H9 (cell line): ENCODE measurements around the gene CBLB. TPM values are rescaled to one million over a fixed set of nuclear protein-coding genes. Genes with fewer than 3 reads are reported as not detected.

Source experiments
- DNase-seq: peaks from one replicate; pipeline ENCODE4 v3.0.0-alpha.2; 2017
- H2AFZ ChIP-seq: one replicate; pipeline ENCODE4 v1.6.1; 2013; ENCODE audit warnings: mild to moderate bottlenecking, low read length, control low read depth, moderate library complexity
- H2AK5ac ChIP-seq: 2 replicates; pipeline ENCODE4 v1.6.1; 2013; ENCODE audit warnings: low read length, control low read depth, mixed read lengths; ENCODE audit not compliant: insufficient read length
- H2BK120ac ChIP-seq: one replicate; pipeline ENCODE4 v1.6.1; 2013; ENCODE audit warnings: low read depth, mild to moderate bottlenecking, low read length, control low read depth, inconsistent platforms; ENCODE audit not compliant: poor library complexity, severe bottlenecking
- H2BK12ac ChIP-seq: 2 replicates; pipeline ENCODE4 v1.6.1; 2013; ENCODE audit warnings: low read length, control low read depth, mixed read lengths, low read depth; ENCODE audit not compliant: insufficient read length
- H2BK15ac ChIP-seq: 2 replicates; pipeline ENCODE4 v1.6.1; 2013; ENCODE audit warnings: low read depth, low read length, control low read depth
- H2BK20ac ChIP-seq: one replicate; pipeline ENCODE4 v1.6.1; 2013; ENCODE audit warnings: low read depth, mild to moderate bottlenecking, low read length, control low read depth, inconsistent platforms; ENCODE audit not compliant: poor library complexity, severe bottlenecking
- H2BK5ac ChIP-seq: 2 replicates; pipeline ENCODE4 v1.6.1; 2013; ENCODE audit warnings: low read length, control low read depth, mixed read lengths; ENCODE audit not compliant: insufficient read length
- H3K14ac ChIP-seq: 2 replicates; pipeline ENCODE4 v1.6.1; 2013; ENCODE audit warnings: low read length, control low read depth; ENCODE audit not compliant: insufficient read depth
- H3K18ac ChIP-seq: 2 replicates; pipeline ENCODE4 v1.6.1; 2013; ENCODE audit warnings: low read depth, mild to moderate bottlenecking, mixed read lengths, low read length, control low read depth; ENCODE audit not compliant: insufficient read length
- H3K23ac ChIP-seq: 2 replicates; pipeline ENCODE4 v1.6.1; 2013; ENCODE audit warnings: low read length, control low read depth, mixed read lengths, low read depth; ENCODE audit not compliant: insufficient read length
- H3K23me2 ChIP-seq: 2 replicates; pipeline ENCODE4 v1.6.1; 2013; ENCODE audit warnings: low read depth, mild to moderate bottlenecking, mixed read lengths, low read length, control low read depth; ENCODE audit not compliant: insufficient read length, poor library complexity, severe bottlenecking
- H3K27ac ChIP-seq: 2 replicates; pipeline ENCODE4 v1.5.1; 2013; ENCODE audit warnings: low read length, control low read depth, mixed read lengths, low read depth; ENCODE audit not compliant: insufficient read length
- H3K27me3 ChIP-seq: 2 replicates; pipeline ENCODE4 v1.6.1; 2013; ENCODE audit warnings: low read length, control low read depth, inconsistent platforms; ENCODE audit not compliant: insufficient read depth
- H3K4ac ChIP-seq: 2 replicates; pipeline ENCODE4 v1.6.1; 2013; ENCODE audit warnings: low read depth, mild to moderate bottlenecking, control low read depth, inconsistent platforms, low read length, moderate library complexity
- H3K4me1 ChIP-seq: 2 replicates; pipeline ENCODE4 v1.6.1; 2013; ENCODE audit warnings: low read length, control low read depth, inconsistent platforms; ENCODE audit not compliant: insufficient read depth
- H3K4me2 ChIP-seq: 2 replicates; pipeline ENCODE4 v1.6.1; 2013; ENCODE audit warnings: low read length, control low read depth, mixed read lengths; ENCODE audit not compliant: insufficient read length, insufficient read depth
- H3K56ac ChIP-seq: 2 replicates; pipeline ENCODE4 v1.6.1; 2013; ENCODE audit warnings: low read depth, mild to moderate bottlenecking, mixed read lengths, low read length, control low read depth; ENCODE audit not compliant: insufficient read length
- H3K79me1 ChIP-seq: 2 replicates; pipeline ENCODE4 v1.6.1; 2013; ENCODE audit warnings: low read depth, mild to moderate bottlenecking, moderate library complexity, low read length, control low read depth, inconsistent platforms; ENCODE audit not compliant: insufficient read depth, poor library complexity, severe bottlenecking
- H3K79me2 ChIP-seq: 2 replicates; pipeline ENCODE4 v1.6.1; 2013; ENCODE audit warnings: low read length, control low read depth, inconsistent platforms; ENCODE audit not compliant: insufficient read depth
- H3K9ac ChIP-seq: 2 replicates; pipeline ENCODE4 v1.6.1; 2013; ENCODE audit warnings: low read length, control low read depth, mixed read lengths; ENCODE audit not compliant: insufficient read length; ENCODE audit errors: extremely low read depth
- H3K9me3 ChIP-seq: one replicate; pipeline ENCODE4 v1.6.1; 2013; ENCODE audit warnings: low read depth, low read length, inconsistent platforms; ENCODE audit not compliant: control insufficient read depth
- H3T11ph ChIP-seq: one replicate; pipeline ENCODE4 v1.6.1; 2013; ENCODE audit warnings: mild to moderate bottlenecking, low read length, control low read depth, inconsistent platforms
- H4K20me1 ChIP-seq: one replicate; pipeline ENCODE4 v1.6.1; 2013; ENCODE audit not compliant: control insufficient read depth, insufficient read length, insufficient read depth
- H4K5ac ChIP-seq: 2 replicates; pipeline ENCODE4 v1.6.1; 2013; ENCODE audit warnings: low read depth, mild to moderate bottlenecking, mixed read lengths, low read length, control low read depth; ENCODE audit not compliant: insufficient read length
- H4K8ac ChIP-seq: replicated peaks from 2 replicates; pipeline ENCODE4 v1.6.1; 2013; ENCODE audit warnings: low read length, control low read depth, mixed read lengths, low read depth; ENCODE audit not compliant: insufficient read length
- H4K91ac ChIP-seq: 2 replicates; pipeline ENCODE4 v1.6.1; 2013; ENCODE audit warnings: low read depth, mild to moderate bottlenecking, moderate library complexity, mixed read lengths, low read length, control low read depth; ENCODE audit not compliant: insufficient read length
- H3K27ac Mint-ChIP-seq, 3 experiments: 2 replicates in 2 of 3; 3 replicates in 1 of 3; pipeline ENCODE4 v1.8.0; 2020 to 2021; ENCODE audit warnings: mixed read lengths in 3 of 3, mild to moderate bottlenecking in 1 of 3, moderate library complexity in 1 of 3
- H3K27me3 Mint-ChIP-seq: 2 replicates; pipeline ENCODE4 v1.8.0; 2021; ENCODE audit warnings: low read depth, mild to moderate bottlenecking, moderate library complexity, mixed read lengths
- H3K36me3 Mint-ChIP-seq, 3 experiments: 2 replicates in 2 of 3; 3 replicates in 1 of 3; pipeline ENCODE4 v1.8.0; 2020 to 2021; ENCODE audit warnings: low read depth in 3 of 3, mixed read lengths in 3 of 3; ENCODE audit not compliant: insufficient read depth in 1 of 3
- H3K4me1 Mint-ChIP-seq, 2 experiments: 2 replicates each; pipeline ENCODE4 v1.8.0; 2020; ENCODE audit warnings: mixed read lengths in 2 of 2
- H3K4me3 Mint-ChIP-seq, 2 experiments: 2 replicates in 1 of 2; 3 replicates in 1 of 2; pipeline ENCODE4 v1.8.0; 2020 to 2021; ENCODE audit warnings: mild to moderate bottlenecking in 2 of 2, mixed read lengths in 2 of 2, moderate library complexity in 1 of 2
- H3K9me3 Mint-ChIP-seq, 2 experiments: 2 replicates in 1 of 2; 3 replicates in 1 of 2; pipeline ENCODE4 v1.8.0; 2020; ENCODE audit warnings: mild to moderate bottlenecking in 2 of 2, mixed read lengths in 2 of 2, moderate library complexity in 1 of 2
- CTCF ChIP-seq: fragments of 200-600 bp; sonication (generic); conservative IDR thresholded peaks from 3 replicates; pipeline ENCODE4 v1.8.0; 2021; ENCODE audit warnings: antibody characterized with exemption, mild to moderate bottlenecking
- WGBS: extraction: QIAGEN DNeasy Blood & Tissue Kit; methylation state at CpG from one replicate; pipeline ENCODE4 v1.1.7; 2013; ENCODE audit warnings: missing lambda C conversion rate, low lambda C conversion rate, mixed read lengths; ENCODE audit not compliant: insufficient read length; ENCODE audit errors: extremely low coverage; 5-methylcytosine and 5-hydroxymethylcytosine counted together
- total RNA-seq: library from RNA; stranded (reverse); gene quantifications from 2 replicates; pipeline ENCODE4 v1.2.1, GENCODE V29; 2021

CBLB gene
- total RNA-seq, 1 experiment from 2014 or later: 25.7 TPM

GRCh38 chr3:105877336-105877910, 8.6 kb upstream of the CBLB start:
- H3K14ac ChIP-seq: no peak overlapping the region
- H4K91ac ChIP-seq: no peak overlapping the region
- no peak overlapping the region for H2BK12ac ChIP-seq
- no peak for DNase-seq
- no peak overlapping the region for H2AK5ac ChIP-seq
- H3K9me3 ChIP-seq: no peaks in the 10 kb centered on the region
- H2AFZ ChIP-seq: no peak overlapping the region
- H3K4me2 ChIP-seq: no peak overlapping the region
- no peak overlapping the region for H2BK20ac ChIP-seq
- no peak overlapping the region for H2BK120ac ChIP-seq
- no peak overlapping the region for H4K8ac ChIP-seq
- H3K27ac ChIP-seq: no peak overlapping the region
- H3K56ac ChIP-seq: no peak overlapping the region
- H3K4me1 ChIP-seq: no peaks in the 10 kb centered on the region
- no peak overlapping the region for H4K5ac ChIP-seq
- no peaks in the 10 kb centered on the region for H3K23me2 ChIP-seq
- H2BK5ac ChIP-seq: no peak overlapping the region
- no CpG with 5 or more reads among the region's 1 CpG for WGBS
- no peak overlapping the region for H3K18ac ChIP-seq
- no peaks in the 10 kb centered on the region for H3K79me2 ChIP-seq
- no peak overlapping the region for H3K4ac ChIP-seq
- Mint-ChIP-seq H3K4me3 (no peak overlapping the region), H3K9me3 (no peaks in the 10 kb centered on the region), H3K27ac (no peak overlapping the region), H3K36me3 (no peaks in the 10 kb centered on the region), H3K4me1 (peaks cover 5 to 9% of the 10 kb centered on the region in 2 experiments), H3K27me3 (no peaks in the 10 kb centered on the region)
- no peak overlapping the region for H3K9ac ChIP-seq
- no peak overlapping the region for H2BK15ac ChIP-seq
- no peaks in the 10 kb centered on the region for H3K79me1 ChIP-seq
- H3T11ph ChIP-seq: no peak overlapping the region
- no peaks in the 10 kb centered on the region for H3K27me3 ChIP-seq
- TF ChIP-seq CTCF: no peak
- H4K20me1 ChIP-seq: no peaks in the 10 kb centered on the region
- no peak overlapping the region for H3K23ac ChIP-seq
